Osteoblast (primary cell): ENCODE measurements around the gene GBX1. TPM values are rescaled to one million over a fixed set of nuclear protein-coding genes. Genes with fewer than 3 reads are reported as not detected.

Source experiments
- DNase-seq: peaks from one replicate; pipeline ENCODE4 v3.0.0; 2011; ENCODE audit warnings: low spot score, mixed read lengths; ENCODE audit not compliant: insufficient read length; ENCODE audit errors: missing footprints
- H2AFZ ChIP-seq: 2 replicates; pipeline ENCODE4 v1.6.0; 2011; ENCODE audit warnings: mild to moderate bottlenecking, low read length
- H3K27ac ChIP-seq: 2 replicates; pipeline ENCODE4 v1.5.1; 2011; ENCODE audit warnings: mild to moderate bottlenecking, low read depth, low read length, moderate library complexity
- H3K27me3 ChIP-seq: 2 replicates; pipeline ENCODE4 v1.6.0; 2012; ENCODE audit warnings: mild to moderate bottlenecking, control low read depth, inconsistent platforms, low read length, moderate library complexity; ENCODE audit not compliant: insufficient read depth
- H3K36me3 ChIP-seq: 2 replicates; pipeline ENCODE4 v1.5.1; 2011; ENCODE audit warnings: mild to moderate bottlenecking, low read length, control low read depth, moderate library complexity; ENCODE audit not compliant: insufficient read depth
- H3K4me1 ChIP-seq: 2 replicates; pipeline ENCODE4 v1.5.1; 2011; ENCODE audit warnings: mild to moderate bottlenecking, low read length, control low read depth, moderate library complexity; ENCODE audit not compliant: insufficient read depth
- H3K4me2 ChIP-seq: 2 replicates; pipeline ENCODE4 v1.6.0; 2011; ENCODE audit warnings: mild to moderate bottlenecking, low read length; ENCODE audit not compliant: insufficient read depth
- H3K4me3 ChIP-seq: fragments of 200-600 bp; sonication (generic); 3 replicates; pipeline ENCODE4 v1.5.1; 2012; ENCODE audit warnings: mild to moderate bottlenecking, low read length, inconsistent platforms; ENCODE audit not compliant: insufficient read depth
- H3K79me2 ChIP-seq: 2 replicates; pipeline ENCODE4 v1.6.0; 2012; ENCODE audit warnings: mild to moderate bottlenecking, low read length, control low read depth, inconsistent platforms; ENCODE audit not compliant: insufficient read depth
- H3K9me3 ChIP-seq: 2 replicates; pipeline ENCODE4 v1.5.1; 2011; ENCODE audit warnings: low read depth, low read length, control low read depth
- H4K20me1 ChIP-seq: 2 replicates; pipeline ENCODE4 v1.6.0; 2012; ENCODE audit warnings: mild to moderate bottlenecking, low read length, control low read depth; ENCODE audit not compliant: insufficient read depth
- CTCF ChIP-seq: IDR thresholded peaks from 2 replicates; pipeline ENCODE4 v1.5.1; 2011; ENCODE audit warnings: mild to moderate bottlenecking, low read depth, low read length, moderate library complexity; ENCODE audit errors: extremely low read depth
- total RNA-seq: library from RNA; depleted of rRNA; stranded (reverse); fragments of >200 nt; gene quantifications from 2 replicates; pipeline ENCODE4 v1.2.3, GENCODE V29; 2012

Gene GBX1
- total RNA-seq, 1 donor, result not detected

GRCh38 chr7:151135866-151136843 lies 31.3 kb downstream of the GBX1 start:
- Histone ChIP-seq H3K9me3 (no peaks in the 10 kb centered on the region), H3K79me2 (no peaks in the 10 kb centered on the region), H3K27ac (no peak overlapping the region), H3K36me3 (peaks cover 32% of the 10 kb centered on the region), H3K4me2 (no peak overlapping the region), H4K20me1 (peaks cover 16% of the 10 kb centered on the region), H3K4me3 (no peak overlapping the region), H3K4me1 (no peaks in the 10 kb centered on the region), H2AFZ (no peak overlapping the region), H3K27me3 (no peaks in the 10 kb centered on the region)
- no peak for TF ChIP-seq CTCF
- DNase-seq, result peak; percentile 86

- no peaks in the 10 kb centered on the region for H3K4me1 ChIP-seq
- no peak for DNase-seq
- no peak overlapping the region for H3K4me2 ChIP-seq
- no peak overlapping the region for H3K27ac ChIP-seq
- H3K9me3 ChIP-seq, result no peaks in the 10 kb centered on the region
- H3K27me3 ChIP-seq, result no peaks in the 10 kb centered on the region
- H3K36me3 ChIP-seq, result peaks cover 32% of the 10 kb centered on the region
- no peak overlapping the region for H2AFZ ChIP-seq
- no peak for TF ChIP-seq CTCF
- peaks cover 16% of the 10 kb centered on the region for H4K20me1 ChIP-seq
- H3K4me3 ChIP-seq, result no peak overlapping the region
- H3K79me2 ChIP-seq, result no peaks in the 10 kb centered on the region
Measured at GRCh38 chr7:151135525-151135845, 32.0 kb downstream of the GBX1 start.

GRCh38 chr7:151134743-151135524 lies 32.6 kb downstream of the GBX1 start:
- H3K27me3 ChIP-seq, result no peaks in the 10 kb centered on the region
- H3K36me3 ChIP-seq, result peaks cover 34% of the 10 kb centered on the region
- no peak overlapping the region for H3K27ac ChIP-seq
- H3K4me3 ChIP-seq, result no peak overlapping the region
- no peak overlapping the region for H2AFZ ChIP-seq
- H3K4me1 ChIP-seq, result no peaks in the 10 kb centered on the region
- peaks cover 16% of the 10 kb centered on the region for H4K20me1 ChIP-seq
- no peaks in the 10 kb centered on the region for H3K9me3 ChIP-seq
- TF ChIP-seq CTCF, result no peak
- no peaks in the 10 kb centered on the region for H3K79me2 ChIP-seq
- H3K4me2 ChIP-seq, result no peak overlapping the region
- DNase-seq, result peak; percentile 86
